Activated CD4-positive, CD25-positive, alpha-beta regulatory T cell treated with anti-CD3 and anti-CD28 coated beads, Interleukin-2, amount 50 U/mL, for 24 hours (primary cell): Measurements from ENCODE around the gene TUBB2A.
"Not testable (repeated sequence)": the region's sequence is repeated elsewhere in the genome, so short reads cannot be mapped to it uniquely, and the experiment has no call there.

Source experiments
- ATAC-seq, 2 donors: fragments of 150-1000 bp; cut with Tn5 transposase; one replicate each; pipeline ENCODE4 v1.10.0; 2021; ENCODE audit warnings: mild to moderate bottlenecking in 1 of 2, moderate library complexity in 1 of 2

TUBB2A gene

DNA sequence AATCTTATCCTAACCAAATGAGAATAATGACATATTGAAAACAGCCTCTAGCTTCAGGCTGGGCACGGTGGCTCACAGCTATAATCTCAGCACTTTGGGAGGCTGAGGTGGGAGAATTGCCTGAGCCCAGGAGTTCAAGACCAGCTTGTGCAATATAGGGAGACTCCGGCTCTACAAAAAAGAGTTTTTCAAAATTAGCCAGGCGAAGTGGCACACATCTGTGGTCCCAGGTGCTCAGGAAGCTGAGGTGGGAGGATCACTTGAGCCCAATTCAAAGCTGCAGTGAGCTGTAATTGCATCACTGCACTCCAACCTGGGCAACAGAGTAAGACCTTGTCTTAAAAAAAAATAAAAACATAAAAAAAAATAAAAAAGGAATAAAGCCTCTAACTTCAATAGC, 4.7 kb downstream of the TUBB2A start:
- ATAC-seq: no peak

DNA sequence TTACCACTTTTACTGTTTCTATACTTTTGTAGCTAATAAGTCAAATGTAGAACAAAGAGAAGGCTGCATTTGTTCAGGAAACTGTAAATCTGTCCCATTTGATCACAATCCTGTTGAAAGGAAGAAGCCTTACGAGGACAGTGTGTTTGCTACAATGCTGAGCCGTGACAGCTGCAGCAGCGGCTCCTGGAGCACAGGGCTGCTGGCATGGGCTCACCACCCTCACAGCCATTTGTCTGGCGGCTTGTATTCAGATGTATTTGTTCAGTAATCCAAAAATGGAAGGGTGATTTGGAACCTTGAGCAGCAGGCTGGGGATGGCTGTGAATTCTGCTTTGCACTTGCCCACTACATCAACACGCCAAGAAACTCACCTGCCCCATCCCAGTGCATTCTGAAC, 5.7 kb downstream of the TUBB2A start:
- no peak for ATAC-seq

DNA sequence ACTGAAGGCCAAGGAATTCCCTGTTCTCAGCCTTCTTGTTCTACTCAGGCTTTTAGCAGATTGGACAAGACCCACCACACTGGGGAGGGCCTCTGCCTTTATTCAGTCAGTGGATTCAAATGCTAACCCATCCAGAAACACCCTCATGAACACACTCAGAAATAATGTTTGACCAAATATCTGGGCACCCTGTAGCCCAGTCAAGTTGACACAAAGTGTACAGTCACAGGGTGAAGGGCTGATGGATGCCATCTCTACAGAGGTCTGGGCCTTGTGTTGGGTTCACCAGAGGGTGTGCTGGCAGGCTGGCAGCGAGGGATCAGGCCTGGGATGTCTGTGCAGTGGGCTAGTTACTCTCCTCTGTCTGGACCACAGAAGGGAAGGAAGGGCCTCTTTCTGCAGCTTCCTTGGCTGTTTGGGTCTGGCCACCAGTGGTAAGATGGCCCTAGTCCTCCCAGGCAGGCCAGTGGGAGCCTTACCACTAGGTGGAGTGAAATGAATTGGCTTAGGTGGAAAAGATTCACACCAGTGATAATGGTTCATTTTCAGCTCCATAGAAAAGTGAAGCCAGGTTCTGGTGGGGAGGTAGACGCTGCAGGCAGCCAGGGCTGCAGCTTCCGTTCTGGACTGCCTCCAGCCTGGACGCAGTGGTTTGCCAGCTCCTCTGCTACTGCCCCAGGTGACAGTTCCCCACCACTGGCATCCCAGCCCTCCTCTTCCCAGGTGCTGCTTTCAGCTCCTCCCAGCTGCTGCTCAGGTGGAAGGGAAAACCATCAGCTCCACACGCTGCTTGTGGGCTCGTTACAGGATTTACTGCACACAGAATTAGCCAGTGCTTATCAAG, 9.2 kb downstream of the TUBB2A start:
- ATAC-seq: no peak

DNA sequence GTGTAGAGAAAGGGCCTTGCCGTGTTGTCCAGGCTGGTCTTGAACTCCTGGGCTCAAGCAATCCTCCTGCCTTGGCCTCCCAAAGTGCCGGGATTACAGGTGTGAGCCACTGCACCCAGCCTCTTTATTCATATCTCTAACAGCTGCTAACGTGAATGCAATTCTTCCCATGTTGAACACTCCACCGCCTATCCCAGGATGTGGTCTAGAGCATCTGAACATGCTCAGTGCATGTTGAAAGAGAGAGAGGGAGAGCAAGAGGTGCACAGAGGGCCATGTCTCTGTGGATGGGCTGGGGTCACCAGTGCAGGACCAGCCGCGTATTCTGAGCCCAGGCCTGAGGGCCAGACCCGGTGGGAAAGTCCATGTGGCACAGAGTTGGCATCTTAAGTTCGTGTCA, 12.8 kb downstream of the TUBB2A start:
- ATAC-seq: no peak

DNA sequence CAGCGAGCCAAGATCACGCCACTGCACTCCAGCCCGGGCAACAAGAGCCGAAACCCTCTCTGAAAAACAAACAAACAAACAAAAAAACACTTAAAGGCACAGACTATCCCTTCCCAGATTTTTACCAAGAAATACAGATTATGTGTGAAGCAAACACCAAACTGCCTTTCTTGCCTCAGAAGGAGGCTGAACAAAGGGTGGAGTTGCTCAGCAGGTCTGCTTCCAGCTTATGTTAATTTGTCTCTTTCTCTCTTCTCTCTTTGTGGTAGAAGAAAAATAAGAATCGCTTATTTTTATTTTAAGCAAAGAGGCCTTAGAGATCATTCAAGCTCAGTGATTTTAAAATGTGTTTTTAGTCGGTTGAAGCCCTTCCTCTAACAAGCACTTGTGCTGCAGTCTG, 14.2 kb downstream of the TUBB2A start:
- ATAC-seq: no peak

DNA sequence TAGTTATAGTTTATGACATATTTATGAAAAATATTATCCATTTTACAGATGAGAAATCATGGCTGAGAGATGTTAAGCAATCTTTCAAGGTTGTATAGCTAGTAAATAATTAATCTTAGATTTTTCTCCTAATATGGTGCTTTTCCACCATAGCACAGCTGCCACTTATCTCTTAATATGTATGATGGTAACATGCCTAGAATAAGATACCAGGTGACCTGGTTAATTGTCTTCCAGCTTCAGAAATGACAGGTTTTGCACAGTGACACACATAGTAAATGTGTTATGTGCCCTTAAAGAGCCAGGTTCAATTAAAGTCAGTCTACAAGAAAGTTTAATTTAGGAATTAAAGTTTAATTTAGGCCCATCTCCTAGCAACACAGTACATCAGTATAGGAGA, 14.8 kb downstream of the TUBB2A start:
- ATAC-seq: no peak

DNA sequence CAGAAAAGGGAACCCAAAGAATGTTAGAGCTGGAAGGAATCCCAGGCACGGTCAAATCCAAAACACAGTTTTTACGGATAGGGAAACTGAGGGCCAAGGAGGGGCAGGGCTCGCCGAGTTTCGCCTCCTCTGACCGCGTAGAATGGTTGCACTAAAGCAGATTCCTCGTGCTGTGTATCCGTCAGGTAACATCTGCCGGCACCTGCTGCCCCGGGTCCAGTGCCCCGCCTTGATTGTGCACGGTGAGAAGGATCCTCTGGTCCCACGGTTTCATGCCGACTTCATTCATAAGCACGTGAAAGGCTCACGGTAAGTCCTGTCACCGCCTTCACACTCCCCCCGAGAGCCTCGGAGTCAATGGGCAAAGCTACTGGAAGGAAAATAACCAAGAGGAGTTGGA, 17.1 kb downstream of the TUBB2A start:
- ATAC-seq: no peak

DNA sequence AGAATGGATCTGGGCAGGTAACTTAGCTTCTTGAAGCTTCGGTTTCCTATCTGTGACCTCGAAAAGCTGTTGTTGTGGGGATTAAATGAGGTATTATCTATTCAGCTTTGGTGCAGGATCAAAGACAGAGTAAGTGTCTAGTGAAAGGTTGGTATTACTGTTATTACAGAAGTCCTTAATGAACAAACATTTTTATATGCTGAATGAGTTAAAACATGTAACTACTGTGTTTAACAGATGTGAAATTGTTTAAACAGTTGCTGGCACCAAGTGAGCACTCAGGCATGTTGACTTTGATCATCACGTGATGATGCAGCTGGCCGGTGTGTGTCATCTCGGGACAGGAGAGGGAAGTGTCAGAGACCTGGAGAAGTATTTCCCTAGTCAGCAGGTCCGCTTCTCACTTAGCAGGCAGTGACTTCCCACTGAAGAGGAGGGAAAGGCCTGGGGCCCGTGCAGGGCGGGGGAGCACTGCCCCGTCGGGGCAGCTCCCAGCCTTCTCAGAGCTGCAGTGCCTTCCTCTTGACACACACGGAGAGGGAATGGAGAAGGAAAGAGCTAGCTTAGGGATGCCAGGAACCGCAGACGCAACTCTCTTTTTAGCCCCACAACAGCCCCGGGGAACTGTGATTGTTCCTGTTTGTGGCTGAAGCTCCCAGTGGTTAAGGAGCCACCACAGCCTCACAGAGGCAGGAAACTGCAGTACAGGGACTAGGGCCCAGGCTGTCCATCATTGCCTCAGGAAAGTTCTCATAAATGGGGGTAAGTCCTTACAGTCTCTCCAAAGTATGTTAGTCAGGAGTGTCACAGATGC, 18.0 kb downstream of the TUBB2A start:
- ATAC-seq: no peak

DNA sequence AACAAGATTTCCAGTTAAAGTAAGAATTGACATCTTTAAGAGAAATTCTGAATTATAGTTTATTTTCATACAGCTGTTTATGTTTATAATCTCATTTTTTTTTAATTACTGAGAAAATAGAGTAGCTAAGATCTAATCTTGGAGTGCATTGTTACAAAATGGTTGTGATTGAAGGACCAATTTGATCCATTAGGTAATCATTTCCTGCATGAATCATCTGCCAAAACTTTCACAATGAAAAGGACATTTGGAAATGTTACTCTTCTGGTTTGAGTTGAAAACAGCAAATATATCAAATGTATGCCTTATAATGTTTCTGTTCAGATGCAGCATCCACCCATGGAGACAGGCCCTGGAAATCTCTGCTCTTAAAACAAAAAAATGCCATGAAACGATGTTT, 19.0 kb downstream of the TUBB2A start:
- no peak for ATAC-seq

DNA sequence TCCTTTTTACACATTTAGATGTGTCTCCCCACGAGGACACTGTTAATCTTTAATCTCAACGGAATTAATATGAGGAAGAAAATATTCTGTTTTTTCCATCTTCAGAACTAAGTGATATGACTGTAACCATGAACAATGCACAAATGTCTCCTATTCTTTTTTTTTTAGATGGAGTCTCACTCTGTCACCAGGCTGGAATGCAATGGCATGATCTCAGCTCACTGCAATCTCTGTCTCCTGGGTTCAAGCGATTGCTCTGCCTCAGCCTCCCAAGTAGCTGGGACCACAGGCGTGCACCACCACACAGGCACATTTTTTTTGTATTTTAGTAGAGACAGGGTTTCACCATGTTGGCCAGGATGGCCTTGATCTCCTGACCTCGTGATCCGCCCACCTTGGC, 19.5 kb downstream of the TUBB2A start:
- not testable (repeated sequence) for ATAC-seq

DNA sequence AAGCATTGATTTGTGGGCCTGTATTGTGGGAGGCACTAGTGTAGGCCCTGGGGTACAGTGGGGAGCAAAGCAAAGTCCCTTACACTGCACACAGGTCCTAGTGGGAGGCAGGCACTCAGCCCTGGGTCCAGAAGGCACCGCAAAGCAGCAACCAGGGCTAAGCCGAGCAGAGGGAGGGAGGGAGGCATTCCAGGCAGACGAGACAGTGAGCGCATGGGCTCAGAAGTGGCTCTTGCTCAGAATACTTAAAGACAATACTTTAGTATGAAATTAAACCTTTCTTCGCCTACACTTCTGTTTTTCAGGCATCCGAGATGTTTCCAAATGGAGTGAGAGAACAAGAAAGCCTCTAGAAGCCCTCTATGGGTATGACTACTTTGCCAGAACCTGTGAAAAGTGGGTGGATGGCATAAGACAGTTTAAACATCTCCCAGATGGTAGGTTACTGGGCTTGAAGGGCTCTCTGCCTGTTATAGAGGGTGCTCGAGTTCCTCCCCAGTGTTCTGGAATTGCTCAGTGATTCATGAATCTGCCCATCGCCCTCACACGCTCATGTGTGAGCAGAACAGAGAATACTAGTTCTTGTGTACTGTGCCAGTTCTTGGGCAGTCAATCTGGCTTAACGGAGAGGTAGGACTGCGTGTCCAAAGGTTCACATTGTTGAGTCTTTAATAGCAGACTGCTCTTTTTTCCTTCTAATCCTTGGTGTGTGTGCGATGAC, 20.1 kb downstream of the TUBB2A start:
- ATAC-seq: no peak

DNA sequence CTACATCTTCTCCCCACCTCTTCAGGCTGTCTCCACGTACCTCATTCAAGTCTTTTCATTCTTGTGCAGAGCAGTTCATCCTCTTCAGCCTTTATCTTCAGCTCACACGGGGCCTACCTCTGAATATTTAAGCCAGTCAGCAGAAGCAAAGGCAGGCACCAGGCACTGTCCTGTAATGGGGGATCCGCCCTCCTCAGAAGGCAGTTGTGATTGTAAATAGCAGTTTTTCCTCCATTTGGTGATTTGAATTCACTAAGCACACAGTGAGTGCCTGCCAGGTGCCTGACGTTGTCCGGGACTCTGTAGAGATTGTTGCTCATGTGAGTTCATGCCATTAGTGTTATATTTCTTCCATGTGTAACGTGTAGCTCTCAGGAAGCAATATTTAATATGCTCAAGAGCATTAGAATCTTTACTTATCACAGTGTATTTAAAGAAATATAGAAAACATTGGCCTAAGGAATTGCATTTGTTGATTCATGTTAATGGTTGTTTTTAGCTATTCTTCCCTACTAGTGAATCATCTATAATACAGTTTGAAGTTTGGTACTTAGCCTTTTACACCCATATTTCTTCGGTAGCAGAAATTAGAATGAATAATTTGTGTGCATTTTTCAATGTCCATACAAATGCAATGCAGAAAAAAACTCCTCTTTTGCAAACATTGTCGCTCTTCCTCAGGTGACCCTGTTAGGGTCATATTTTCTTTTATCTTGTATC, 20.9 kb downstream of the TUBB2A start:
- no peak for ATAC-seq

DNA sequence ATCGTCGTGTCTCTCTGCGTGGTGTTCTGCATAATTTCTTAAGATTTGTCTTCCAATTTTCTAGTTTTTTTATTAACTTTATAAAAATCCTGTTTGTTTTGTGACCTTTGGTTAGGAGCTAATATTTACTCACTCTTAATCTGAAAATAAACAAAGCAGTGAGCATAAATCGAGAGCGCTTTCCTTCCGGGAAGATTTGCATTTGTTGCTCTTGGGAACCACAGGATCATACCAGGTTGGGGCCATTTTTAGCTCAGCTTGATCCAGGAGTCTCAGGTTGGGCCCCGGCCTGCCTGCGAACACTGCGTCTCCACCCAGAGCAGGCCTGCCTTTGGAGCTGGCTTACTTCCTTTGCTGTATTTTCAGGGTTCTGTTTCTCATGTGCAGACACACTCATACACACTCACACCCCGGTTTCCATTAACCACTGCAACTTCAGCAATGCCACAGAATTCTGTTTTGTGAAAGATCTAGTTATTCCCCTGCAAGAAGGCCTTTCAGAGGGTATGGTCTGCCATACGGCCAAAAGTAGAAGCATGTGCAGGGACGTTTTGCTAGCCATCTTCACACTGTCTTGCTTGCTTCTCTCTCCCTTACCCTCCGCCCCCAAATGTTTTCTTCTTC, 21.6 kb downstream of the TUBB2A start:
- no peak for ATAC-seq

DNA sequence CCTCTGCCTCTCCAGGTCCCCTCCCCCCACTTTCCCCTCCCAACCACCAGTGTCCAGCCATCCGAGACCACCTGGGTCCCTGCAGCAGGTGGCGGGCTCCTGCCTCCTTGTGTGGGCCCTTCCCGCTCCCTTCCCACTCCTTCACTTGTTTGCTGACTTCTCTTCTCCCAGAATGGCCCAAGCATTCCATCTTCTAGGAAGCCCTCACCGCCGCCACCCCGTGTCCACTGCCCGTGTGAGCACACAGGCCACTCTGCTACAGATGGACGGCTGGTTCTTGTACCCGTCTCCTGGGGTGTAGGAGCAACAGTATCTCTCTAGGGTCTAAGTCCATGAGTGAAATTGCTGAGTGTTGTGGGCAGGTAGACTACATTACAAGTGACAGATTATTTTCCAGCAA, 23.8 kb downstream of the TUBB2A start:
- ATAC-seq: no peak

DNA sequence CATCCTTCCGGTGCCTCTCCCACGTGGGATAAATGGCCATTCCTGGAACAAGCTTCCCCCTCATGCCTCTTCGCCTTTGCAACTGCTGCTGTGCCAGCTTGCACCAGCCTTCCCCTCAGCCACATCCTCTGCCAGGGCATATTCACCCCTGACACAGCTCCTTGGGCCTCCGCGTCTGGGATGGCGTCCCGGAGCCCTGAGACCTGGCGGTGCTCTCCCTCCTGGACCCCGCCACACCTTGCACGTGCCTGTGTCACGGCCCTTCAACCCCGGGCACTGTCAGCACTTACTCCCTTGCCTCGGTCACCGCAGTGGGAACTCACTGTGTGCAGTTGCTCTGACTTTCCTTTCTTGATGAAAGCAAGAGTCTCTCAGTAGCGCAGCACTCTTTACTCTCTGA, 25.6 kb downstream of the TUBB2A start:
- ATAC-seq: no peak

DNA sequence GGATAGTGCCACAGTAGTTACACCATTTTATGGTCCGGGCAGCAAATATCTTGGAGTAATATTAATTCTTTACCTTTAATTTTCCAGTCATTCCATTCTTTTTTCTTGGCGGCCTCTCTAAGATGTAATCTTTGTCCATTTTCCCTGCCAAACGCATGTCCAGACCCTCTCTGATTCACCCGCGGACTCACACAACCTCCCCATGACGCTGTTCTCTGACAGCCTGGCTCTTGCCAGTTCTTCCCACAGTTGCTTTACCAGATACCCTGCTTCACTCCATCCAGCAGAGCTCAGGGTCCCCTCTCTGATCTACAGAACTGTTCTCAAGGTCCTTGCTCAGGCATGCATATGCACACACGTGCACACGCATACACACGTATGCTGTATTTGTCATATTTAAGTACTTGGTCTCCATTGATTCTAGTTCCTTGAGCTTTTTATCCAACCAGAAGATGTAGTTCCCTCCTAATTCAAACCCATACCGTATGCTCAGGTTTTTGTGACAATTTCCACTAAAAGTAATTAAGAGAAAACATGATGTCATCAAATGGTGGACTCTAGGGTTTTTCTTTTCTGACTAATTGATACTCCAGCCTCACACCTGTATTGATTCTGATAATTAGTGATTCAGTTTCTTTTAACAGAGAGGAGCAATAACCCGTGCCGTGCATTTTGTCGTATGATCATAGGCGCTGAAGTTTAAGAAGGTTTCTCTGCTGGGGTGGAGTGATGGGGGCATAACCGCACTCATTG, 28.8 kb downstream of the TUBB2A start:
- ATAC-seq: no peak

DNA sequence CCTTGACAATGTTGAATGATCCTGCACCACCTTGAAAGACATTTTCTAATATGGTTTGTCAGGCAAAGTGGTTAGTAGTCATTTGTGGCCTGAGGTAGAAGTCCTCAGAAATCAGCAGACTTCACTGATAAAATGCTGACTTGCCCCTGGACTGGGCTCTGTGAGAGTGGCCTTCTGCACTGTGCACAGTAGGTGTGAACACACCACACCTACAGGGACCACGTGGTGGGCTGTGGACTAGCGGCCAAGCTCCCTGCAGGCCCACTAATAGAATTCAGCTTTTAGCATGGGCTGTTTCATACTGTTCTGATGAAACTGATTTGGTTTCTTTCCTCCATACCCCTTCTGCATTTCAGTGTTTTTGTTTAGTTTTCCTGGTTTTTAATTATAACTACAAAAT, 31.5 kb downstream of the TUBB2A start:
- ATAC-seq: no peak

DNA sequence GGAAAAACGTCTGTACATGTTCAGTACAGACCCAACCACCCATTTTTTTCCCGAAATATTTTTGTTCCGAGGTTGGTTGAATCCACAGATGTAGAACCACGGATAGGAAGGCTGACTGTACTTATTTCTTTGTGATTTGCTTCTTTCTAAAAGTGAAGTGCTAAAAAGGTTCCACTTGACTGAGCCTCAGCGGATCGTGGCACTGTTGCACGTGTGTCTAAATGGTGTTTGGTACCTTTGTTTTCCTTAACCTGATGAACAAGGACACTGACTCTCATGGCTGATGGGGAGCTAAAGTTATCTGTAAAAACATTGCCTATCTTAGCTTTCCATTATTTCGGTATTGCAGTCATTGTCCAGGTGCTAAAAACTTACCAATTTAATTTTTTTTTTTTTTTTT, 32.7 kb downstream of the TUBB2A start:
- no peak for ATAC-seq

DNA sequence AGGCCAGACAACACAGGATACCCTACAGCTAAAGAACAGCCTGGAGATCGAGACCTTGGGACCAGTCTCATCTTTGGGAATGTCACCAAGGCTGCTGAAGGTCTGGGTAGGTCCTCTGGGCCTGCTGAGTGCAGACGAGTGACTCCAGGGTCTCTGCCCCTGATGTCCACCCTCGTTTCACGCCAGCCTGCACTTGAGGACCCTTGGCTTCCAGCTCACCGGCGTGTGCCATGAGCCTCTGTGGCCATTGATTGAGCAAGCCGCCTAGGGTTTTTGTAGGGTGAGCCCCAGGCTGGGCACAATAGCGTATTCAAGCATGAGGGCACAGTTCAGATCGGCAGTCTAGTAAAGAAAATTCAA, 34.5 kb downstream of the TUBB2A start:
- no peak for ATAC-seq

DNA sequence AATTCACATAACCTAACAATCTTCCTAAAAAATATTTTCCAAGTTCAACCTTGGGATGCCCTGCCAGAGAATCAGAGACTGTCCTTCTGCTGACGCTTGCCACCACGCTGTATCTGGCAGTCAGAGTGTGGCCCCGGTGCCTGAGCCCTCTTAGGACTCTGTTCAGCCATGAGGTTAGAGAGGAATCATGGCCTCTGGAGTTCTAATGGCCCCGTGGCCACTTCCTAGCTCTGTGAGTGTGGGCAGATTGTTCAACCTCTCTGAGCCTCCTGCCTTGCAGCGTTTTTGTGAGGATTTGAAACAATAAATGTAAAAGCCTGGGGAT, 36.6 kb downstream of the TUBB2A start:
- ATAC-seq: no peak

DNA sequence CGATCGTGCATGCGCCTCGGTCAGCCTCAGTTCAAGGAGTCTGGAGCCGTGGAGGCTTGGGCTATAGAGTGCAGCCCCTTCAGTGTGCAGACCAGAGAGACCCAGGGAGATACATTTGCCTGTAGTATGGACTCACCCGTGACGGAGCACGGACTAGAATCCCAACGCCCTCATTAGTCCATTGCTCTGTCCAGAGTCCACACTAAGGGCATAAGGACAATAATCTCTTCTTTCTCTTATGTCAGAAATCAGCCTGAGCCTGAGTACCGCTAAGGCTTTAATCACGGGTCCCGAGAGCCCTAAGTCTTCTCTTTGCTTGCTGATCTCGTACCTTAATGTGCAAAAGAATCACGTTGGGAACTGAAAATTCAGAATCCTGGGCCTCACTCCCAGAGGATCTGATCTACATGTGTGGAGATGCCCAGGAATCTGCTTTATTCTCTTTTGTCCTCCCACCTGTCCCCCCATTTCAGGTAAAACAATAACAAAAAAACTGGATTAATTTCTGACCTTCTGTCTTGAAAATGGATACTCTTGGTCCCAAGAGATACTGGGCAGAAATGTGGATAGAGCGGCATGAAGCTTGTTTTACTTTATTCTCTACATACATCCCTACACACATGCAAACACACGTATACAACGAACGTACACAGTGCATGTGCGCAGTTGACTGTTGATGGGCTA, 38.2 kb downstream of the TUBB2A start:
- ATAC-seq: peak; percentile 21 to 25
